Liver (tissue), 9 donors: ENCODE data around the gene HOXD8. TPM values are rescaled to one million over a fixed set of nuclear protein-coding genes. Genes with fewer than 3 reads are reported as not detected.

Source experiments
- DNase-seq: peaks from one replicate; pipeline ENCODE4 v3.0.0-alpha.2; 2017; ENCODE audit warnings: low spot score
- H3K27ac ChIP-seq, 2 donors: one replicate each; pipeline ENCODE4 v1.7.0; 2013; ENCODE audit warnings: inconsistent platforms in 2 of 2, low read length in 2 of 2, control low read depth in 1 of 2, low read depth in 1 of 2, mild to moderate bottlenecking in 1 of 2
- H3K27me3 ChIP-seq, 4 donors: one replicate each; pipeline versions ENCODE4 v1.6.1 to v1.7.0; 2013; ENCODE audit warnings: low read length in 3 of 4, inconsistent platforms in 1 of 4, mild to moderate bottlenecking in 1 of 4, moderate library complexity in 1 of 4; ENCODE audit not compliant: control insufficient read depth in 4 of 4, insufficient read depth in 4 of 4
- H3K36me3 ChIP-seq, 4 donors: one replicate each; pipeline versions ENCODE4 v1.6.1 to v1.7.0; 2013; ENCODE audit warnings: low read length in 3 of 4, mild to moderate bottlenecking in 3 of 4, low read depth in 1 of 4, moderate library complexity in 1 of 4; ENCODE audit not compliant: control insufficient read depth in 4 of 4, insufficient read depth in 3 of 4
- H3K4me1 ChIP-seq, 4 donors: one replicate each; pipeline versions ENCODE4 v1.6.1 to v1.7.0; 2013; ENCODE audit warnings: low read length in 3 of 4, mild to moderate bottlenecking in 3 of 4, moderate library complexity in 1 of 4; ENCODE audit not compliant: control insufficient read depth in 4 of 4, insufficient read depth in 4 of 4
- H3K4me3 ChIP-seq, 3 donors: one replicate each; pipeline versions ENCODE4 v1.6.1 to v1.7.0; 2013; ENCODE audit warnings: low read length in 3 of 3, control low read depth in 1 of 3, low read depth in 1 of 3, mild to moderate bottlenecking in 1 of 3
- H3K9ac ChIP-seq, 2 donors: one replicate each; pipeline ENCODE4 v1.7.0; 2013; ENCODE audit warnings: low read length in 2 of 2, mild to moderate bottlenecking in 2 of 2, moderate library complexity in 2 of 2, control low read depth in 1 of 2, low read depth in 1 of 2
- H3K9me3 ChIP-seq, 4 donors: one replicate each; pipeline versions ENCODE4 v1.6.1 to v1.7.0; 2013; ENCODE audit warnings: low read length in 3 of 4; ENCODE audit not compliant: control insufficient read depth in 4 of 4
- EGR1 ChIP-seq, 2 donors: IDR thresholded peaks; 2 replicates each; pipeline ENCODE4 v1.6.1; 2016 to 2018; ENCODE audit warnings: antibody characterized with exemption in 2 of 2, low read depth in 2 of 2
- FOXA1 ChIP-seq: IDR thresholded peaks from 2 replicates; pipeline ENCODE4 v1.6.1; 2016; ENCODE audit warnings: antibody characterized with exemption
- FOXA2 ChIP-seq: IDR thresholded peaks from 2 replicates; pipeline ENCODE4 v1.6.1; 2016; ENCODE audit warnings: antibody characterized with exemption
- GABPA ChIP-seq, 2 donors: IDR thresholded peaks in 1 of 2; conservative IDR thresholded peaks in 1 of 2; 2 replicates each; pipeline ENCODE4 v1.6.1; 2016; ENCODE audit warnings: antibody characterized with exemption in 2 of 2, mild to moderate bottlenecking in 1 of 2, moderate library complexity in 1 of 2
- HNF4A ChIP-seq, 2 donors: conservative IDR thresholded peaks; 2 replicates each; pipeline ENCODE4 v1.6.1; 2016; ENCODE audit warnings: antibody characterized with exemption in 2 of 2, mild to moderate bottlenecking in 2 of 2
- HNF4G ChIP-seq: IDR thresholded peaks from 2 replicates; pipeline ENCODE4 v1.6.1; 2016; ENCODE audit warnings: antibody characterized with exemption
- JUND ChIP-seq, 2 donors: IDR thresholded peaks; 2 replicates each; pipeline ENCODE4 v1.6.1; 2016; ENCODE audit warnings: antibody characterized with exemption in 2 of 2
- MAX ChIP-seq: IDR thresholded peaks from 2 replicates; pipeline ENCODE4 v1.6.1; 2016; ENCODE audit warnings: antibody characterized with exemption
- NR2F2 ChIP-seq: IDR thresholded peaks from 2 replicates; pipeline ENCODE4 v1.6.1; 2016; ENCODE audit warnings: antibody characterized with exemption
- RAD21 ChIP-seq, 2 donors: IDR thresholded peaks; 2 replicates each; pipeline ENCODE4 v1.6.1; 2016; ENCODE audit warnings: antibody characterized with exemption in 2 of 2, mild to moderate bottlenecking in 2 of 2
- REST ChIP-seq: IDR thresholded peaks from 2 replicates; pipeline ENCODE4 v1.6.1; 2016; ENCODE audit warnings: antibody characterized with exemption, mild to moderate bottlenecking
- RXRA ChIP-seq, 2 donors: IDR thresholded peaks; 2 replicates each; pipeline ENCODE4 v1.6.1; 2017 to 2018; ENCODE audit warnings: antibody characterized with exemption in 2 of 2, mild to moderate bottlenecking in 1 of 2
- SP1 ChIP-seq: IDR thresholded peaks from 2 replicates; pipeline ENCODE4 v1.6.1; 2018; ENCODE audit warnings: antibody characterized with exemption, mild to moderate bottlenecking
- TAF1 ChIP-seq: conservative IDR thresholded peaks from 2 replicates; pipeline ENCODE4 v1.6.1; 2016; ENCODE audit warnings: antibody characterized with exemption, mild to moderate bottlenecking
- YY1 ChIP-seq: IDR thresholded peaks from 2 replicates; pipeline ENCODE4 v1.6.1; 2016; ENCODE audit warnings: antibody characterized with exemption, mild to moderate bottlenecking
- WGBS: extraction: QIAGEN DNeasy Blood & Tissue Kit; methylation state at CpG from one replicate; pipeline ENCODE4 v1.1.7; 2013; 5-methylcytosine and 5-hydroxymethylcytosine counted together
- polyA plus RNA-seq, 2 donors: library from polyadenylated mRNA; stranded (reverse) in 1 of 2; unstranded in 1 of 2; fragments of 200-250 nt in 1 of 2; fragments of >200 nt in 1 of 2; fragmentation: Nextera tagmentation in 1 of 2; extraction: Ambion mirVana in 1 of 2; gene quantifications; one replicate each; pipeline versions ENCODE4 v1.2.1 to v1.2.3, GENCODE V29; 2013 to 2015
- total RNA-seq, 2 donors: library from RNA; depleted of rRNA; stranded (reverse); fragments of >200 nt; gene quantifications; one replicate each; pipeline ENCODE4 v1.2.3, GENCODE V29; 2014
- TF ChIP-seq, protein P1 (sequence below): IDR thresholded peaks from 2 replicates; pipeline ENCODE4 v1.6.1; 2016; ENCODE audit warnings: antibody characterized with exemption
- TF ChIP-seq, protein P2 (sequence below): fragments of 150-350 bp; IDR thresholded peaks from 2 replicates; pipeline ENCODE4 v1.5.1; 2017; ENCODE audit warnings: improper control_type of control experiment, low read depth, low read length; ENCODE audit not compliant: missing input control
- TF ChIP-seq, protein P3 (sequence below): IDR thresholded peaks from 2 replicates; pipeline ENCODE4 v1.6.1; 2016; ENCODE audit warnings: antibody characterized with exemption
- donor health status: healthy.
- donor health status: healthy.
- donor health status: healthy.
- donor health status: healthy.
- donor health status: healthy.

HOXD8 gene
- total and polyA plus RNA-seq, 4 donors, result 0.06 to 0.19 (median 0.08) TPM; not detected in 1

DNA sequence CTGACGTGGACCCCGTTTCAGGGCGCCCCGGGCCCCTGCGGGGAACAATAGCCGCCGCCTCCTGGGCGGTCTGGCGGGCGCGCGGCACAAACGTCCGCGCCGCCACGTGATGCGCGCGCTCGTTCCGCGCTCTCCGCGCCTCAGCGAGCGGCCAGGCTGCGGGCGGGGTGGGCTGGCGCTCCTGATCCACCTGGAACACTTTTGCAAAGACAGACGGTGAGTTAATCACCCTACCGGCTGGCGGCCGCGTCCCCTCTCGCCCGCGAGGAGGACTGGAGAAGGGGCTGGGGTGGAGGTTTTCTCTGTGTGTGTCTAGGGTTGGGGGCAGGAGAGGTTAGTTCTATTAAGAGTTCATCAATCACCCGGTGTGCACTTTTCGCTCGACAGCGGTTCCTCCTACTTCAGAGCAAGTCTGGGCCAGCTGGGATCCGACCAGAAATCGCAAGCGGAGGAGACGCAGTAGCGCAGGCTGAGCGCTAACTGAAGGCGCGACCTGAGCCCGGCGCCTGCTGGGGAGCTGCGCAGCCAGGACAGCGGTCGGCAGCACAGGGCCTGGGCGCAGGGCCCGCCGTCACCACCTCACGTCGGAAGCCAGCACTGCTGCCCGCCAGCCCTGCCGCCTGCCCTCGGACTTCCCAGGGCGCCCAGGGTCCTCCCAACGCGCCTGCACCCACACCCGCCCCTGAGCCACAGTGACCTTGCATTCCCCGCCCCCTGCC lies 48.7 kb downstream of the HOXD8 start:
- peak overlapping the region in 1 of 3 donors; percentile 24 for H3K4me3 ChIP-seq
- peaks cover 8 to 41% (median 22%) of the 10 kb centered on the region in 4 donors for H3K27me3 ChIP-seq
- H3K27ac ChIP-seq, result no peak overlapping the region
- H3K9ac ChIP-seq, result no peak overlapping the region
- no peaks in the 10 kb centered on the region for H3K36me3 ChIP-seq
- TF ChIP-seq TAF1 (no peak), FOXA1 (no peak), FOXA2 (no peak), RAD21 (IDR thresholded peaks at IDR 0.05) (no peak), NR2F2 (no peak)
- TF ChIP-seq, protein P1, sequence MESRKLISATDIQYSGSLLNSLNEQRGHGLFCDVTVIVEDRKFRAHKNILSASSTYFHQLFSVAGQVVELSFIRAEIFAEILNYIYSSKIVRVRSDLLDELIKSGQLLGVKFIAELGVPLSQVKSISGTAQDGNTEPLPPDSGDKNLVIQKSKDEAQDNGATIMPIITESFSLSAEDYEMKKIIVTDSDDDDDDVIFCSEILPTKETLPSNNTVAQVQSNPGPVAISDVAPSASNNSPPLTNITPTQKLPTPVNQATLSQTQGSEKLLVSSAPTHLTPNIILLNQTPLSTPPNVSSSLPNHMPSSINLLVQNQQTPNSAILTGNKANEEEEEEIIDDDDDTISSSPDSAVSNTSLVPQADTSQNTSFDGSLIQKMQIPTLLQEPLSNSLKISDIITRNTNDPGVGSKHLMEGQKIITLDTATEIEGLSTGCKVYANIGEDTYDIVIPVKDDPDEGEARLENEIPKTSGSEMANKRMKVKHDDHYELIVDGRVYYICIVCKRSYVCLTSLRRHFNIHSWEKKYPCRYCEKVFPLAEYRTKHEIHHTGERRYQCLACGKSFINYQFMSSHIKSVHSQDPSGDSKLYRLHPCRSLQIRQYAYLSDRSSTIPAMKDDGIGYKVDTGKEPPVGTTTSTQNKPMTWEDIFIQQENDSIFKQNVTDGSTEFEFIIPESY, result no peak
- DNase-seq, result no peak
- H3K9me3 ChIP-seq, result no peaks in the 10 kb centered on the region
- WGBS, result 7% methylated on average over 68 of the region's 68 CpGs
- H3K4me1 ChIP-seq, result peaks cover 0 to 10% (median 4%) of the 10 kb centered on the region in 4 donors

GRCh38 chr2:176178757-176179295 lies 49.3 kb downstream of the HOXD8 start:
- H3K36me3 ChIP-seq, result no peaks in the 10 kb centered on the region
- H3K9ac ChIP-seq, result no peak overlapping the region
- 17% methylated on average over 7 of the region's 7 CpGs for WGBS
- H3K9me3 ChIP-seq, result no peaks in the 10 kb centered on the region
- no peak for TF ChIP-seq REST
- TF ChIP-seq SP1, result no peak
- TF ChIP-seq HNF4A (conservative IDR thresholded peaks at IDR 0.05), result no peak
- TF ChIP-seq RXRA (IDR thresholded peaks at IDR 0.05), result no peak
- no peak for TF ChIP-seq FOXA2
- TF ChIP-seq JUND (IDR thresholded peaks at IDR 0.05), result no peak
- TF ChIP-seq MAX, result no peak
- TF ChIP-seq, protein P2, sequence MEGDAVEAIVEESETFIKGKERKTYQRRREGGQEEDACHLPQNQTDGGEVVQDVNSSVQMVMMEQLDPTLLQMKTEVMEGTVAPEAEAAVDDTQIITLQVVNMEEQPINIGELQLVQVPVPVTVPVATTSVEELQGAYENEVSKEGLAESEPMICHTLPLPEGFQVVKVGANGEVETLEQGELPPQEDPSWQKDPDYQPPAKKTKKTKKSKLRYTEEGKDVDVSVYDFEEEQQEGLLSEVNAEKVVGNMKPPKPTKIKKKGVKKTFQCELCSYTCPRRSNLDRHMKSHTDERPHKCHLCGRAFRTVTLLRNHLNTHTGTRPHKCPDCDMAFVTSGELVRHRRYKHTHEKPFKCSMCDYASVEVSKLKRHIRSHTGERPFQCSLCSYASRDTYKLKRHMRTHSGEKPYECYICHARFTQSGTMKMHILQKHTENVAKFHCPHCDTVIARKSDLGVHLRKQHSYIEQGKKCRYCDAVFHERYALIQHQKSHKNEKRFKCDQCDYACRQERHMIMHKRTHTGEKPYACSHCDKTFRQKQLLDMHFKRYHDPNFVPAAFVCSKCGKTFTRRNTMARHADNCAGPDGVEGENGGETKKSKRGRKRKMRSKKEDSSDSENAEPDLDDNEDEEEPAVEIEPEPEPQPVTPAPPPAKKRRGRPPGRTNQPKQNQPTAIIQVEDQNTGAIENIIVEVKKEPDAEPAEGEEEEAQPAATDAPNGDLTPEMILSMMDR, result no peak
- TF ChIP-seq YY1, result no peak
- TF ChIP-seq GABPA (IDR thresholded peaks at IDR 0.05 in 1 of 2, conservative IDR thresholded peaks at IDR 0.05 in 1 of 2), result no peak
- TF ChIP-seq, protein P3, sequence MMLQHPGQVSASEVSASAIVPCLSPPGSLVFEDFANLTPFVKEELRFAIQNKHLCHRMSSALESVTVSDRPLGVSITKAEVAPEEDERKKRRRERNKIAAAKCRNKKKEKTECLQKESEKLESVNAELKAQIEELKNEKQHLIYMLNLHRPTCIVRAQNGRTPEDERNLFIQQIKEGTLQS, result no peak
- TF ChIP-seq FOXA1, result no peak
- TF ChIP-seq HNF4G, result no peak
- no peak for TF ChIP-seq EGR1 (IDR thresholded peaks at IDR 0.05; ENCODE audit: low read depth in 2 of 2)
- no peak for TF ChIP-seq TAF1
- no peak for TF ChIP-seq NR2F2
- TF ChIP-seq, protein P1, result no peak
- TF ChIP-seq RAD21 (IDR thresholded peaks at IDR 0.05), result no peak
- H3K27me3 ChIP-seq, result peaks cover 8 to 40% (median 20%) of the 10 kb centered on the region in 4 donors
- DNase-seq, result no peak
- no peak overlapping the region for H3K27ac ChIP-seq
- peaks cover 0 to 10% (median 4%) of the 10 kb centered on the region in 4 donors for H3K4me1 ChIP-seq
- no peak overlapping the region for H3K4me3 ChIP-seq
